Measurements from ENCODE around the gene TDRD10. TPM values are rescaled to one million over a fixed set of nuclear protein-coding genes. Genes with fewer than 3 reads are reported as not detected.

Gene TDRD10
- total and polyA plus RNA-seq, 4 donors = 0.23 to 1.5 (median 0.78) TPM

GRCh38 chr1:154590756-154591155, 88.7 kb downstream of the TDRD10 start (continued):
- no peak for TF ChIP-seq REST (IDR thresholded peaks at IDR 0.05)
- no peak for TF ChIP-seq SP1 (IDR thresholded peaks at IDR 0.05)
- TF ChIP-seq JUND (IDR thresholded peaks at IDR 0.05) = no peak
- TF ChIP-seq FOXA2 (IDR thresholded peaks at IDR 0.05) = no peak
- no peak for TF ChIP-seq YY1 (IDR thresholded peaks at IDR 0.05)
- TF ChIP-seq TAF1 (conservative IDR thresholded peaks at IDR 0.05) = no peak
- no peak for TF ChIP-seq RAD21 (IDR thresholded peaks at IDR 0.05)

DNA sequence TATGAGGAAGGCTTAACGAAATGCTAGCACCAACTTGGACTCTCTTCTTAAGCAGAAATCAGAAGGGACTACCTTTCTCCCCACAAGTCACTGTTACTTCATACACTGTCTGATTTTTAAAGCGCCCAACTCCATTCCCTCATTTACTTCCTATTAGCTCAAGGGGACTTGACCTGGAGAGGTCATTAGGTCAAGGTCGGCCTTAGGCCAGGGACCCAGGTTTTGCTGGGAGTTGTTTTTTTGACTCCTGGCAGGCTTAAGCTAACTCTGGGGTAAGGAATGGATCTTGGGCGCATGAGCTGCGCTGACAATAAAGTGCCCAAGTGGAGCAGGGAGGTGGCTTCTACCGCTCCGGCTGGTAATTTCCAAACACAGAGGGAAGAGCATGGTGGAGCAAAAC, 89.2 kb downstream of the TDRD10 start:
- Histone ChIP-seq H3K4me1 (ENCODE audit: control insufficient read depth in 4 of 4, insufficient read depth in 4 of 4, low read length in 3 of 4) (no peaks in the 10 kb centered on the region), H3K9me3 (ENCODE audit: control insufficient read depth in 4 of 4, low read length in 3 of 4) (no peaks in the 10 kb centered on the region), H3K4me3 (ENCODE audit: low read depth in 1 of 3, low read length in 3 of 3) (no peak overlapping the region), H3K27me3 (ENCODE audit: control insufficient read depth in 4 of 4, insufficient read depth in 4 of 4, low read length in 3 of 4) (no peaks in the 10 kb centered on the region), H3K36me3 (ENCODE audit: control insufficient read depth in 4 of 4, insufficient read depth in 3 of 4, low read depth in 1 of 4, low read length in 3 of 4) (peaks cover 27 to 98% (median 85%) of the 10 kb centered on the region in 4 donors), H3K27ac (ENCODE audit: low read depth in 1 of 2, low read length in 2 of 2) (no peak overlapping the region), H3K9ac (ENCODE audit: low read depth in 1 of 2, low read length in 2 of 2) (no peak overlapping the region)
- DNase-seq (ENCODE audit: low spot score) = no peak
- TF ChIP-seq FOXA2 (IDR thresholded peaks at IDR 0.05) (no peak), RAD21 (IDR thresholded peaks at IDR 0.05) (no peak), NR2F2 (IDR thresholded peaks at IDR 0.05) (no peak), GABPA (IDR thresholded peaks at IDR 0.05 in 1 of 2, conservative IDR thresholded peaks at IDR 0.05 in 1 of 2) (no peak)
- TF ChIP-seq, protein P1, sequence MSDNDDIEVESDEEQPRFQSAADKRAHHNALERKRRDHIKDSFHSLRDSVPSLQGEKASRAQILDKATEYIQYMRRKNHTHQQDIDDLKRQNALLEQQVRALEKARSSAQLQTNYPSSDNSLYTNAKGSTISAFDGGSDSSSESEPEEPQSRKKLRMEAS (IDR thresholded peaks at IDR 0.05) = no peak
- TF ChIP-seq, protein P2, sequence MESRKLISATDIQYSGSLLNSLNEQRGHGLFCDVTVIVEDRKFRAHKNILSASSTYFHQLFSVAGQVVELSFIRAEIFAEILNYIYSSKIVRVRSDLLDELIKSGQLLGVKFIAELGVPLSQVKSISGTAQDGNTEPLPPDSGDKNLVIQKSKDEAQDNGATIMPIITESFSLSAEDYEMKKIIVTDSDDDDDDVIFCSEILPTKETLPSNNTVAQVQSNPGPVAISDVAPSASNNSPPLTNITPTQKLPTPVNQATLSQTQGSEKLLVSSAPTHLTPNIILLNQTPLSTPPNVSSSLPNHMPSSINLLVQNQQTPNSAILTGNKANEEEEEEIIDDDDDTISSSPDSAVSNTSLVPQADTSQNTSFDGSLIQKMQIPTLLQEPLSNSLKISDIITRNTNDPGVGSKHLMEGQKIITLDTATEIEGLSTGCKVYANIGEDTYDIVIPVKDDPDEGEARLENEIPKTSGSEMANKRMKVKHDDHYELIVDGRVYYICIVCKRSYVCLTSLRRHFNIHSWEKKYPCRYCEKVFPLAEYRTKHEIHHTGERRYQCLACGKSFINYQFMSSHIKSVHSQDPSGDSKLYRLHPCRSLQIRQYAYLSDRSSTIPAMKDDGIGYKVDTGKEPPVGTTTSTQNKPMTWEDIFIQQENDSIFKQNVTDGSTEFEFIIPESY (IDR thresholded peaks at IDR 0.05) = no peak
- 95% methylated on average over 7 of the region's 7 CpGs for WGBS

GRCh38 chr1:154593390-154593789, 91.4 kb downstream of the TDRD10 start:
- H3K27ac ChIP-seq (ENCODE audit: low read depth in 1 of 2, low read length in 2 of 2) = no peak overlapping the region
- no peak overlapping the region for H3K9ac ChIP-seq (ENCODE audit: low read depth in 1 of 2, low read length in 2 of 2)
- H3K9me3 ChIP-seq (ENCODE audit: control insufficient read depth in 4 of 4, low read length in 3 of 4) = no peaks in the 10 kb centered on the region
- TF ChIP-seq GABPA (IDR thresholded peaks at IDR 0.05 in 1 of 2, conservative IDR thresholded peaks at IDR 0.05 in 1 of 2) = no peak
- no peak for TF ChIP-seq ATF3 (IDR thresholded peaks at IDR 0.05)
- no peak for TF ChIP-seq JUND (IDR thresholded peaks at IDR 0.05)
- TF ChIP-seq, protein P3, sequence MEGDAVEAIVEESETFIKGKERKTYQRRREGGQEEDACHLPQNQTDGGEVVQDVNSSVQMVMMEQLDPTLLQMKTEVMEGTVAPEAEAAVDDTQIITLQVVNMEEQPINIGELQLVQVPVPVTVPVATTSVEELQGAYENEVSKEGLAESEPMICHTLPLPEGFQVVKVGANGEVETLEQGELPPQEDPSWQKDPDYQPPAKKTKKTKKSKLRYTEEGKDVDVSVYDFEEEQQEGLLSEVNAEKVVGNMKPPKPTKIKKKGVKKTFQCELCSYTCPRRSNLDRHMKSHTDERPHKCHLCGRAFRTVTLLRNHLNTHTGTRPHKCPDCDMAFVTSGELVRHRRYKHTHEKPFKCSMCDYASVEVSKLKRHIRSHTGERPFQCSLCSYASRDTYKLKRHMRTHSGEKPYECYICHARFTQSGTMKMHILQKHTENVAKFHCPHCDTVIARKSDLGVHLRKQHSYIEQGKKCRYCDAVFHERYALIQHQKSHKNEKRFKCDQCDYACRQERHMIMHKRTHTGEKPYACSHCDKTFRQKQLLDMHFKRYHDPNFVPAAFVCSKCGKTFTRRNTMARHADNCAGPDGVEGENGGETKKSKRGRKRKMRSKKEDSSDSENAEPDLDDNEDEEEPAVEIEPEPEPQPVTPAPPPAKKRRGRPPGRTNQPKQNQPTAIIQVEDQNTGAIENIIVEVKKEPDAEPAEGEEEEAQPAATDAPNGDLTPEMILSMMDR (IDR thresholded peaks at IDR 0.05; ENCODE audit: low read depth, low read length, missing input control) = no peak
- no peak for TF ChIP-seq RXRA (IDR thresholded peaks at IDR 0.05)
- H3K36me3 ChIP-seq (ENCODE audit: control insufficient read depth in 4 of 4, insufficient read depth in 3 of 4, low read depth in 1 of 4, low read length in 3 of 4) = peaks cover 32 to 97% (median 83%) of the 10 kb centered on the region in 4 donors
- no peak for DNase-seq (ENCODE audit: low spot score)
- no peak overlapping the region for H3K4me3 ChIP-seq (ENCODE audit: low read depth in 1 of 3, low read length in 3 of 3)
- H3K4me1 ChIP-seq (ENCODE audit: control insufficient read depth in 4 of 4, insufficient read depth in 4 of 4, low read length in 3 of 4) = no peaks in the 10 kb centered on the region
- H3K27me3 ChIP-seq (ENCODE audit: control insufficient read depth in 4 of 4, insufficient read depth in 4 of 4, low read length in 3 of 4) = no peaks in the 10 kb centered on the region

All from liver (tissue), 9 donors.